TTC549 (cell line): ENCODE data around the gene LRP1B.
"Not testable (repeated sequence)": the region's sequence is repeated elsewhere in the genome, so short reads cannot be mapped to it uniquely, and the experiment has no call there.

Source experiments
- FAIRE-seq: peaks from 2 replicates; lab custom pipeline; 2012; peaks lifted over from hg19 to GRCh38; lab: Jason Lieb, UNC

Gene LRP1B

DNA sequence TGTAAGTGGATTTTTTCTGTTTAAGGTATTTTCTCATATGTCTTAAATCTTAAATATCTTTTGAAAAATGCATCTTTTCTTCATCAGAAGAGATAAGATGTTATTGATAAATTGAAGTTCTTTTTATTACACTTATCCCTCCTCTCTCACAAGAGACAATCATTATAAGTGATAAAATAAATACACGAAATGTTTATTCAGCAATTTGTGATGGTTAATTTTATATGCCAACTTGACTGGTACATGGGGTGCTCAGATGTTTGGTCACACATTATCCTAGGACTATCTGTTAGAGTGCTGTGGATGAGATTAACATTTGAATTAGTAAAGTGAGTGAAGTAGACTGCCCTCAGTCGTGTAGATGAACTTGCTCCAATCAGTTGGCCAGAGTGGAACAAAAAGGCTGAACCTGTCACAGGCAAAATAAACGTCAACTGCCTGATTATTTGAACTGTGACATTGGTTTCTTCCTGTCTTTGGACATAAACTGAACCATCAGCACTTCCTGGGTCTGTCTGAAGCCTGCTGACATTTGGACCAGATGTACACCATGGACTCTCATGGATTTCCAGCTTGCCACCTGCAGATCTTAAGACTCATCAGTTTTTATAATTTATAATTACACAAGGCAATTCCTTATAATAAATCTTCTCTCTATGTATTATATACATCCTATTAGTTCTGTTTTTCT is 1126.7 kb downstream of the LRP1B start:
- FAIRE-seq, result no peak

DNA sequence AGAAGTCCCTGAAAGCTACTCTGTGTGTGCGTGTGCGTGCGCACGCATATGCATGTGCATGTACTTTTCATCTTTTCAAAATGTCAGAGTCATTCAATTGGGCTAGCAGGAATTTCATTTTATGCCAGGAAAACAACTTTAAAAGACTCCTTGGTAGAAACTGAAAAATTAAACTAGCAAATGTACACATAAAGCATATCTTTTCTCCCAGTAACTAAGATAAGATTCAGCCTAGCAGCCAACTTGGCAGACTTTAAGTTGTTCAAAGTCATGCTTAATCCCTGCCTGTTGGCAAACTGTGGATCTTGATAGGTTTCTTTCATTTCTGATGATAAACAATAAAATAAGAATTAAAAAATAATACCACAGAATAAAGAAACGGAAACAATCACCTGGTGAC is 1129.1 kb downstream of the LRP1B start:
- no peak for FAIRE-seq

DNA sequence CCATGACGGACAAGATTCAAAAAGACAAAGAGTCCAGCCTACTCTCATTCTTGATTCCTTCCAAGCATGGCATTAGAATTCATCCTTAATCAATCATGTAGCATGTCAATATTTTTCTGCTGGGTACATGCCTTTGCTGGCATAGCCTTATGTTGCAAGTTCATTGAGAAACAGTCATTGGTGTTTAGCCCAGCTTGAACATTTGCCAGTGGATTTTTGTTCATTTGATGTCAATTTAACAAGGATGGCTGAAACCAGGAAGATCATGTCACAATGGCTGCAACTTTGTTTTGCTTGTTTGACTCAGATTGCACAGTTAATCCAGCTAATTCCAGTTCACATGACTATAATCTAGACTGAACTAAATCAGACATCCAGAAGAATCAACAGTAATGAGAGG is 1132.2 kb downstream of the LRP1B start:
- FAIRE-seq, result no peak

DNA sequence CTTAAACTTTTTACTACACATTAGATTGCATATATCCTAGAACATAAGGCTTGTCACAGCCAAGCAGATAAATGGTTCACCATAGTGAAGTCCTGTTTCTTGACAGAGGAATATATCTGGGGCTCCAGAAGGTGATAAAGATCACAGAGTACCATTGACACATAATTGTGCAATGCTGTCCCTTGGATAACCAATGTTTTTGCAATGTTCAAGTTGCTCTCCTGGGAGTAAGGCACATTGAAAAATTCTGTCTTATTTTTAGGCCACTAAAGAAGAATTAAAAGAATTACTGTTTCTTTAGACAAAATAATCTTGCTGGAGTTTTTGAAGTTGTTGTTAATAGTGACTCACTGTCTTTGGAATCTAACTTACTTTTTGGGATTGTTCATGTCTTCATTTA is 1132.8 kb downstream of the LRP1B start:
- no peak for FAIRE-seq

DNA sequence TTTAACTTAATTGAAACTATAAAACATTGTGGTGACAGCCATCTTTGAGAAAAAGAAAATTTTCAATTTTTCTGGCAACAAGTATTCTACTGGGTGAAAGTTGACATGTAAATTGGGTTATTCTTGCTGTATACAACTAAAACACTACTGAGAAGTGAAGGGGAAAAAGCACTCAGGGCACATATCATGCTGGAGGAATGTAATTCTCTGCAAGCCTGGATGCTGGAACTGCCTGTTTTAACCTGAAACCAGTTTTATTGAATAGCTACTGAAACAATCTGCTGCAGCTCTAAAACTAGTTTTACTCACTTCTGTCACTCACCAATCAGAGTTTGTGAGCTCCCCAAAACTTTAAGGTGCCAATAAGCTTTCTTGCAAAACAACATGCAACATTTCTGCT is 1136.0 kb downstream of the LRP1B start:
- no peak for FAIRE-seq

DNA sequence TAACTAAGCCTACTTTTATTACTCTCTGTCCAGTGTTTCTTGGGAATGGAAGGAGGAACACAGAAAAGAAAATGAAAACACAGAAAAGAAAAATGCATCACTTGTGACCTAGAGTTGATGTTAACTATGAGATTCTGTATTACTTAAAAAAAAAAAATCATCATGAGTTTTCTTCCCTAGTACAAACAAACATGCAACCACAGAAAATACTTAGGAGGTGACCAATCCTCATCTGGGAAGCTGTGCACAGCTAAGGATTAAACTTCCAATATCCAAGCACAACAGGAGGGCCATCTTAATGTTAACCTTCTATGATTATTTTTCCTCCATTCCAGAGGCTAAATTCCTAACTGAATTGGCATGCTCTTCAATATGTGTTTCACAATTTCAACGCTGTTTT is 1140.4 kb downstream of the LRP1B start:
- FAIRE-seq, result no peak

DNA sequence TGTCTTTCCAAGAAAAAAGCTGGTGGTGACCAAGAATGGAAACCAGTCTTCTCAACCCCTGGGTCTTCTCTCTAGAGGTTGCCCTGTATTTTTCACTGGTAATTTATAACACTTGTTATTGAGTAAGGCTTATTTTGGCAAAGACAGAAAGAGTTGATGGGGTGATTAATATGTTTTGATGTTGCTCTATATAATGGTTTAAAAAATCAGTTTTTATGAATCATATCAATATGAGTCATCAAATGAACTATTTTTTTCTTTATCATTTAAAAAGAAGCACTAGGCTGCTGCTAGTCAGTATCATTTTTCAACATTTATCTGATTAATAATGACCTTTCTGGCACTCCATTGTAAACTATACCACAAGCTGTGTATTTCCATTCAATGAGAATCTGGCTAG is 1142.2 kb downstream of the LRP1B start:
- no peak for FAIRE-seq

DNA sequence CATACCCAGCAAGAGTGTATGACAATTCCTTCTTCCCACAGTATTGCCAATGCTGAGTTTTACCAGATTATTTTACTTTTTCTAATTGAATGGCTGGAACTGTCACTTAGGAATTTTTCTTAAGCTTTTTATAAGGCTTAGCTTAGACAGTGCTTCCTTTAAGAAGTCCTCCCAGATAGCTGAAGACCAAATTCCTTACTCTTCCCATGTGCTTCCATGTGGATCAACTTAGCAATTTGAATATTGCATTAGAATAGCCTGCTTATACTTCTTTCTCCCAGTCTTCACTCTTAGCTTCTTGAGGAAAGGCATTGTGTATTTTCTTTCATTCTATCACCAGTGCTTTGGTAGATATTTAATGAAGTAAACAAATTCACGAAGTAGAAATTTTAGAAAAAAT is 1144.4 kb downstream of the LRP1B start:
- no peak for FAIRE-seq

DNA sequence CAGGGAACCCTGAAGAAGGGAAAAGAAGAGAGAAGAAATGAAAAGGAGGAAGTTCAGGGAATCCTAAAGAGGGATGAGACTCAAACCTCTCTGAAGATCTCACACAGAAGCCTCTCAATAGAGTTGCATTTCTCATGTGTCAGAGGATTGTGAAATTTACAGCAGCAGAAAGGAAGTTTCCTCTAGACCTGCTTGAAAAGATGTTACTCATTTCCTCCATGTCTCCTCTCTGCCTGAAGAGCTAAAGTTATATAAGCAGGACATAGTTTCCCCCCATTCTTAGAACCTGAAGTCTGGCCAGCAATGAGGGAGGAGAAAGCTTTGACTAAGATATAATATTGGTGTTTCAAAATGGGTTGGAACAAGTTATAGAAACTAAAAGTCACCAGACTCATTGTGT is 1155.6 kb downstream of the LRP1B start:
- no peak for FAIRE-seq

DNA sequence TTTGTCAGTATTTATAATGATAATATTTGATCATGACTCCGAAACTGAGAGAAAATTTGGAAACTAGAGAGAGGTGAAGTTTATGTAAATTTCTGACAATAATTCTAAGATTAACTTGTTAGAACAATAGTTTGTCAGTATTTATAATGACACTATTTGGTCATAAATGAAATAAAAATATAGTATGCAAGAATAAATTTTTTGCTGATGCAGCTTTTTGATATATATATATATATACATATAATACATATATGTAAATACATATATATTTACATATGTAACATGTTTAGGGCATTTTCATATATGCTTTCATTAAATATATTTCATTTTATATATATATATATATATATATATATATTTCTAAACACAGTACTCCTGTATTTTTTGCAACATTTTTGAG is 1158.1 kb downstream of the LRP1B start:
- peak; percentile 40 for FAIRE-seq

DNA sequence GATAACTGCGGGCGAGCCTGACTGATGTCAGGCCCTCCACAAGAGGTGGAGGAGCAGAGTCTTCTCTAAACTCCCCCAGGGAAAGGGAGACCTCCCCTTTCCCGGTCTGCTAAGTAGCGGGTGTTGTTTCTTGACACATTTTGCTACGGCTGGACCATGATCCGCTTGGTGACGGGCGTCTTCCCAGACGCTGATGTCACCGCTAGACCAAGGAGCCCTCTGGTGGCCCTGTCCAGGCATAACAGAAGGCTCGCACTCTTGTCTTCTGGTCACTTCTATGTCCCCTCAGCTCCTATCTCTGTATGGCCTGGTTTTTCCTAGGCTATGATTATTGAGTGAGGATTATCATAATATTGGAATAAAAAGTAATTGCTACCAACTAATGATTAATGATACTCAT is 1166.5 kb downstream of the LRP1B start:
- not testable (repeated sequence) for FAIRE-seq

DNA sequence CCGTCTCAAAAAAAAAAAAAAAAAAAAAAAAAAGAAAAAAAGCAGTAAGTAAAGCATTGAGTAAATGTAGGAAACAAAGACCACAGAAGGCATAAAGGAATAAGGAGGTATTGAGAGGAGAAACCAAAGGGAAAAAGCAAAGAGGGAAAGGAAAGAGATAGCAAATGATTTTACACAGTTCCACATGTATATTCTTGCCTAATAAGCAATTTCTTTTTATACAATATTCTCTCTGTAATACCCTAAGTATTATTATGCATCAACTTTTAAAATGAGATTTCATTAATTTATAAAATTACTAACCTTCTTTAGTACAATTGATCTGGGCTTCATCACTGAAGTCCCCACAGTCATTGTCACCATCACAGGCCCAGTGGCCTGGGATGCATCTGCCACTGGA is 1180.9 kb downstream of the LRP1B start:
- no peak for FAIRE-seq

DNA sequence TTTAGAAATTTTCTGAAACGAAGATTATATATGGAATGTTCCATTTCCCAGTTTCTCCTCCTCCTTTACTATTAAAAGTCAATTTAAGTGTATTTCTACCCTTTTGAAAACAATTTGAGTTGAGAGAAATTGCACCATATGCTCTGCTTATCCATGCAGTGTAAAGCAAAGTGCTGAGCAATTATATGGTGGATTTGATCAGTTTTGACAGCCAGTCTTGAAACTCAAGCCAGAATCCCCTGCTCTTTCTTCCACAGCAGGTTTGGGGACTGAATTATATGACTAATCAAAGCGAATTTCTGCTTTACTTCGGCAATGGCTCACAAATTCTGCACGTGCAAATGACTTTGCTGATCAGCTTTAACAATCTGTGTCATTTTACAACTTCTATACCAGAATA is 1183.6 kb downstream of the LRP1B start:
- no peak for FAIRE-seq

DNA sequence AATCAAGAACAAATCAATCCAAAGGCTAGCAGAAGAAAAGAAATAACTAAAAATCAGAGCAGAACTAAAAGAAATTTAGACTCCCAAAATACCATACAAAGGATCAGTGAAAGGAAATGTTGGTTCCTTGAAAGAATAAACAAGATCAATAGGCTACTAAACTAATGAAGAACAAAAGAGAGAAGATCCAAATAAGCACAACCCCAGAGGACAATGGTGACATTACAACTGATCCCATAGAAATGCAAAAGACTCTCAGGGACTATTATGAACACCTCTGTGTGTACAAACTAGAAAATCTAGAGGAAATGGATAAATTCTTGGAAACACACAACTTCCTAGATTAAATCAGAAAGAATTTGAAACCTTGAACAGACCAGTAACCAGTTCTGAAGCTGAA is 1186.9 kb downstream of the LRP1B start:
- no peak for FAIRE-seq

DNA sequence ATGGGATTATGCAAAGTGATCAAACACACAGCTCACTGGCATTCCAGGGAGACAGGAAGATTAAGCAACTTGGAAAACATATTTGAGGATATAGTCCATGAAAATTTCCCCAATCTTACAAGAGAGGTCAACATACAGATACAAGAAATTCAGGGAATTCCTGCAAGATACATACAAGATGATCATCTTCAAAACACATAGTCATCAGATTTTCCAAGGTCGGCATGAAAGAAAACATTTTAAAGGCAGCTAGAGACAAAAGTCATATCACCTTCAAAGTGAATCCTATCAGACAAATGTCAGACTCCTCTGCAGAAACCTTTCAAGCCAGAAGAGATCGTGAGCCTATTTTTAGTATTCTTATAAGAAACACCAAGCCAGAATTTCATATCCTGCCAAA is 1188.5 kb downstream of the LRP1B start:
- FAIRE-seq, result no peak

DNA sequence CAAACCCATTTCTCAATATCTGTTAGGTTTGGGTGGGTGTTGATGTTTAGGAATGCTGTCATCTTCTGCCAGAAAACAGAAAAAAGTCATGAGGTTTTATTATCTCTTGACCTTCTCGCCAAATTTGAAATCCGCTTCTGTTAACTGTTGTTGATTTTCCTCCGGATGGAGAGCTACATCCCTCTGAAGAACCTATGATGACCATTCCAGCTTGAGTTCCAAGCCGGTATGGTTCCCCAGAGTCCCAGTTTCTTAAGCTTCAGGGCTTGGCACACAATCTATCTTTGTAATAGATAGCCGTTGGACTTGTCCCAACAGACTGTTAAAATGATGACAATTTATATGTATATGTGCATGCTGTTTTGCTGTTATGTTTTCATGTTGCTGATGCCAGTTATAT is 1201.0 kb downstream of the LRP1B start:
- FAIRE-seq, result no peak

DNA sequence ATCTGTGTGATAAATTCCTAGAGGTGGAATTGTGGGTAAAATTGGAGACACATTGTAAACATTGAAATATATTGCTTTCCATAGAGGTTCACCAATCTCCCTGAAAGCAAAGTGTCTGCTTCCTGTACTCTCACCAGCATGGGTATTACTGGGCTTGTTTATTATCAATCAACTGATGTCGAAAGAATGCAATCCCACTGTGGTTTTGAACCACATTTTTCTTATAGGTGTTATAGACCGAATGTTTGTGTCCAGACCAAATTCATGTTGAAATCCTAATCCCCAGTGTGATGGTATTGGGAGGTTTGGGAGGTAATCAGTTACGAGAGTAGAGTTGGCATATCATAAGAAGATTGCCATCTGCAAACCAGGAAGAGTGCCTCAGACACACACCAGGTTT is 1212.4 kb downstream of the LRP1B start:
- FAIRE-seq, result no peak

DNA sequence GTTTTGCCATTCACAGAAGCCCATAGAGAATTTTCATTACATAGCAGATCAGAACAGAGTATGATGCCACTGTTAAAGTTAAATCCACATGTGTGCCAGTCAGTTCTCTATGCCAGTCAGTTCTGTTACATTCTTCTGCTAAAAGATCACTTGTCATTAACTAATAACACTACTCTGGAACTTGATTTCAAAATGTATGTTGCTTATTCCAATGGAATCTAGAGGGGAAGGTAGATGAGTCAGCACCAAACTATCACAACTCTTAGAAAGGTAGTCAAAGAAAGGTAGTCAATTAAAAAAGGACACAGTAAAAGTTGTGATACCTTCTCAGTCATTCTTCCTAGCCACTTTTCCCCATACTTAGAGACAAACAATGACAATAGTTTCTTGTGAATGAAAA is 1214.4 kb downstream of the LRP1B start:
- FAIRE-seq, result no peak

DNA sequence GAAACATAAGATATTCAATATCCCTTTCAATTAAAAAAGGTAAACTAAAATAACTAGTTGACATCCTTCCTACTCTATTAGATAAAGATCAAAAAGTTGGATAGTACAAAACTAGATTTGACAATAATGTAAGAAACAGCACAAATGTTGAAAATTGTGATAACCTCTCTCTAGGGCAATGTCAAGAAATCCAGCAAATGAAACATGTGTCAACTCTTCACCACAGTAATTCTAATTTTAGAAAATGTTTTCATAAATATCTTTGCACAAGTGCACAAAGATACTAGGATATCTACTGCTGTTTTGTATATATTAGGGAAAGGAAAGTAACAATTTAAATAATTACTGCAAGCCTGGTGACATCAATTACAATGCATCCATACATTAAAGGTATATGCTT is 1220.1 kb downstream of the LRP1B start:
- FAIRE-seq, result no peak

DNA sequence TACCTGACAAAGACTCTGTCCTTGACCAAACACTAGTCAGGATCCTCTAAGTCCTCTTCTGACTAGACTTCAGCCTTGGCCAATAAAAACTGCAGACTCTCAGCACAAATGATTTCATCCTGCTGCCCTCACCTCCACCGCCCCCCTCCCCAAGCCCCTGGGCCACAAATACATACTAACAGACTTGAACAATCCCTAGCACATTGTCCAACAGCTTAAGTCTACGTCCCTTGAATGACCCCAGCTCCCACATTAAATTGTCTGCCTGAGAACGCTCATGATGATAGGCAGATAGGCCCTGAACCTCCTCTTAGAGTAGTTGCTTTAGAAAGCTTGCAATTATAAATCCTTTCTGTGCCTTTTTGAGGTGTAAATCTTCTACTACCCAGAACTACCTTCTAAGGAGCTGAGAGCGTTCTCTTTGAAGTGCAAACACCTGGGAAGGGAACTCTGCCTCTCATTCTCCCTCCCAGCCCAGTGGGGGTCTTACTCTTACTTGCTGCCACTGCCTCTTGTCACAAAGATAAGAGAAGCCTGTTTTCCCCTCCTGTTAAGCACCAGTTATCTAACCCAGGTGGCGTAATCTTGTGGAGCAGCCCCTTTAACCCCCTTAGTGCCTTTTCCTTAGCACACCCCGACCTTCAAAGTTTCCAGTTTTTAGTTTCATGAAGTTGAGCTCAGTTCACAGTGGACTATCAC is 1225.6 kb downstream of the LRP1B start:
- FAIRE-seq, result no peak

DNA sequence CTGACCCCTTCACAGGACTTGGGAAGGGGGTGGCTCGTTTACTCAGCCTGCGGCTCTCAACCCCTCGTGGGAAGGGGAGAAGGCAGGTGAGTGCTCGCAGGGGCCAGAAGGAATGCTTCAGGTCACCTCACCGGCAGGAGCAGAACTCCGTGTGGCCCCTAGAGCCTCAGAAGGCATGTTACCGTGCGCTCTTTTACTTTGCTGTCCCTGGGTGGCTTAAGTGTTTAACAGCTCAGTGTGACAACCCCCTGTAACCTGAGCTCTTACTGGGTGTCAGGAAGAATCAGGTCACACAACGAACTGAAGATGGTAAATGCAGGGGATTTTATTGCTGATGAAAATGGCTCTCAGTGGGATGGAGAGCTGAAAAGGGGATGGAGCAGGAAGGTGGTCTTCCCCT is 1235.4 kb downstream of the LRP1B start:
- FAIRE-seq, result no peak

DNA sequence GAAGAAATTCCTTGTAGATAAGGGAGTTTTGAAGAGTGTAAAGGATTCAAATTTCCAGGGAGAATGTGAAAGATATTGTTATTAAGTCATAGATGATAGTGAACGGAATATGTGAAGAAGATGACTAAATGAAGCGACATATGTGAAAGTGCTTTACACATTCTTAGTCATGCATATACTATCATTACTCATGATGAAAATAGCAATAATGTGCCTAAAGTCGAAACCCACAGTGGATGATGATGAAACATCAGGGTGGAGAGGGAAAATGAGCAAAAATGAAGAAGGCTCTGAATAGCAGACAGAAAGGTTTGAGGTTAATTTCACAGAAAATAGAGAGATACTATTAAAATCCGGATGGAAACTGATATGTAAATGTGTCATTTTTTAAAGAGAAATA is 1237.1 kb downstream of the LRP1B start:
- no peak for FAIRE-seq

DNA sequence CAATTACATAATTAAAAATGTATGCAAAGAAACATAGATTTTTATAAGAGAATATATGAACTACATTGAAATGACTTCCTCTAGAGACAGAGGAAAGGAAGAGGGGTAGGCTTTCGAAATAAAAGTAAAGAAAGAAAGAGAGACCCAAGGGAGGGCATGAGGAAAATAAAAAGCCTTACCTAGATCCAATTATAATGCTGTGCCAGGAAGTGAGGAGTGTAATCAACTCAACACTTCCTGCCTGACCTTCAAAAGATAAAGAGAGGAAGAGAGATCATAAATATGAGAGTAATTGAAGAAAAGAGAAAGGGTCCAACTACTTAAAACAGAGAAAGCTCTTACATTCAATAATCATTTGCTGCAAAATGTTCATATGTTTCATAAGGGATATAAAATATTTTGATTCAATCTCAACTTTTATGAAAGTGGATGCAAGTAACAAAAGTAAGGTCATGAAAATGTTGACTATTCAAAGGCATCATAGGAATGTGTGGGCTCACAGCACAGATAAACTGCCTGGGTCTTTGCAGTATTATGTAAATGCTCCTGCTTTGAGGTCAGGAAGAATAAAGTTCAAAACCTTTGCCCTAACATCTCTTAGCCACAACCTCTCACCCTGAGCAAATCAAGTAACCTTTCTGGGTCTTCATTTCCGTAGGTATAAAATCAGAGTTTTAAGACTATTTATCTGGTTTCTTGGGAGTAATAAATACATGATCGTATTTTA is 1237.7 kb downstream of the LRP1B start:
- FAIRE-seq, result no peak

DNA sequence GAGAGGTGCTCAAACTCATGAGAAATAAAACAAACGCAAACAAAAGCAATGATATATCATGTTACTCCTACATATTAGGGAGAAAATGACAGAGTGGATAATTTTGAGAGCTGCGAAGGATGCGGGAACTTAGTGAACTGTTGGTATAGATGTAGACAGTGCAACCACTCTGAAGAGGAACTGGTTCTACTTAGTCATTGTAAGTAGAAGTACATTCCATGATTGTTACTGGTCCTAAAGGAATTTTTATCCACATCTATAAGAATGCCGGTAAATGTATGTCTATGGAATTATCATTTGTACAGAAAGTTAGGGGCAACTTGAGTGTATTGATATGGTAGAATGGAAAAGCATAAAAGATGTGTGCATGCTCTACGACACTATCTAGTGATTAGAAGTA is 1238.4 kb downstream of the LRP1B start:
- FAIRE-seq, result no peak
